Measurements from ENCODE around the gene XPR1. TPM values are rescaled to one million over a fixed set of nuclear protein-coding genes. Genes with fewer than 3 reads are reported as not detected.

Gene XPR1
- total RNA-seq, 3 donors from 2014 or later (not counting 1 experiment from before 2014, with no cell fraction given) = 14.8 to 18.2 (median 16.7) TPM

- Histone ChIP-seq H3K36me3 (ENCODE audit: control insufficient read depth, insufficient read depth, low read length) (no peaks in the 10 kb centered on the region), H3K4me1 (ENCODE audit: control insufficient read depth, insufficient read depth, low read length) (no peaks in the 10 kb centered on the region), H3K4me3 (ENCODE audit: low read length) (no peak overlapping the region), H3K27me3 (ENCODE audit: control insufficient read depth, insufficient read depth, low read length) (no peaks in the 10 kb centered on the region), H3K9me3 (ENCODE audit: control insufficient read depth, insufficient read depth, low read length) (no peaks in the 10 kb centered on the region), H3K27ac (ENCODE audit: low read length) (no peak overlapping the region)
- TF ChIP-seq, protein P1, sequence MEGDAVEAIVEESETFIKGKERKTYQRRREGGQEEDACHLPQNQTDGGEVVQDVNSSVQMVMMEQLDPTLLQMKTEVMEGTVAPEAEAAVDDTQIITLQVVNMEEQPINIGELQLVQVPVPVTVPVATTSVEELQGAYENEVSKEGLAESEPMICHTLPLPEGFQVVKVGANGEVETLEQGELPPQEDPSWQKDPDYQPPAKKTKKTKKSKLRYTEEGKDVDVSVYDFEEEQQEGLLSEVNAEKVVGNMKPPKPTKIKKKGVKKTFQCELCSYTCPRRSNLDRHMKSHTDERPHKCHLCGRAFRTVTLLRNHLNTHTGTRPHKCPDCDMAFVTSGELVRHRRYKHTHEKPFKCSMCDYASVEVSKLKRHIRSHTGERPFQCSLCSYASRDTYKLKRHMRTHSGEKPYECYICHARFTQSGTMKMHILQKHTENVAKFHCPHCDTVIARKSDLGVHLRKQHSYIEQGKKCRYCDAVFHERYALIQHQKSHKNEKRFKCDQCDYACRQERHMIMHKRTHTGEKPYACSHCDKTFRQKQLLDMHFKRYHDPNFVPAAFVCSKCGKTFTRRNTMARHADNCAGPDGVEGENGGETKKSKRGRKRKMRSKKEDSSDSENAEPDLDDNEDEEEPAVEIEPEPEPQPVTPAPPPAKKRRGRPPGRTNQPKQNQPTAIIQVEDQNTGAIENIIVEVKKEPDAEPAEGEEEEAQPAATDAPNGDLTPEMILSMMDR (IDR thresholded peaks at IDR 0.05) = no peak
- peaks cover 13 to 24% of the 10 kb centered on the region in 2 donors for H3K4me1 Mint-ChIP-seq
- H3K27me3 Mint-ChIP-seq (ENCODE audit: low read depth in 2 of 2) = no peaks in the 10 kb centered on the region
- DNase-seq (peak in 1 of 2 donors; percentile 21), ATAC-seq (no peak)
- no peak overlapping the region for H3K4me3 Mint-ChIP-seq
- no peaks in the 10 kb centered on the region for H3K9me3 Mint-ChIP-seq
- H3K36me3 Mint-ChIP-seq = no peaks in the 10 kb centered on the region
- WGBS (ENCODE audit: insufficient coverage) = 92% methylated on average over 1 of the region's 1 CpG
- intact Hi-C loops (cut with micrococcal nuclease) = no loop called here
- H3K27ac Mint-ChIP-seq = no peak overlapping the region
Observed at GRCh38 chr1:180778782-180779398, 147.1 kb downstream of the XPR1 start.

DNA sequence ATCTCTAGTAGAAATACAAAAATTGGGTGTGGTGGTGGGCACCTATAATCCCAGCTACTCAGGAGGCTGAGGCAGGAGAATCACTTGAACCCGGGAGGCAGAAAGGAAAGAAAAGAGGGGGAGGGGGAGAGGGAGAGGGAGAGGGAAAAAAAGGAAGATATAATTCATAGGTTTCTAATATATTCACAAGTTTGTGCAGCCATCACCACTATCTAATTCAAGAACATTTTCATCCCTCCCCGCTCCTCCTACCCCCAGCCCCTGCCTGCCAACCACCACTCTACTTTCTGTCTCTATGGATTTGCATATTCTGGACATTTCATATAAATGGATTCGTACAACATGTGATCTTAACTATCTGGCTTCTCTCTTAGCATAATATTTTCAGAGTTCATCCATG lies 147.8 kb downstream of the XPR1 start:
- no peaks in the 10 kb centered on the region for H3K36me3 Mint-ChIP-seq
- intact Hi-C loops (cut with micrococcal nuclease) = no loop called here

GRCh38 chr1:180781718-180782117 lies 149.9 kb downstream of the XPR1 start:
- Histone ChIP-seq H3K27ac (ENCODE audit: low read length) (no peak overlapping the region), H3K4me3 (ENCODE audit: low read length) (no peak overlapping the region), H3K9me3 (ENCODE audit: control insufficient read depth, insufficient read depth, low read length) (no peaks in the 10 kb centered on the region), H3K27me3 (ENCODE audit: control insufficient read depth, insufficient read depth, low read length) (no peaks in the 10 kb centered on the region), H3K36me3 (ENCODE audit: control insufficient read depth, insufficient read depth, low read length) (no peaks in the 10 kb centered on the region), H3K4me1 (ENCODE audit: control insufficient read depth, insufficient read depth, low read length) (no peaks in the 10 kb centered on the region)
- DNase-seq (no peak), ATAC-seq (no peak)
- intact Hi-C loops (cut with micrococcal nuclease) = no loop called here
- Mint-ChIP-seq H3K4me3 (no peak overlapping the region), H3K27ac (no peak overlapping the region), H3K9me3 (no peaks in the 10 kb centered on the region), H3K27me3 (ENCODE audit: low read depth in 2 of 2) (no peaks in the 10 kb centered on the region), H3K36me3 (no peaks in the 10 kb centered on the region), H3K4me1 (peaks cover 13 to 24% of the 10 kb centered on the region in 2 donors)
- TF ChIP-seq, protein P1 (IDR thresholded peaks at IDR 0.05) = no peak
- WGBS (ENCODE audit: insufficient coverage) = 92% methylated on average over 5 of the region's 6 CpGs

More for the DNA sequence above, 147.8 kb downstream of the XPR1 start:
- ATAC-seq = no peak
- H3K27me3 Mint-ChIP-seq (ENCODE audit: low read depth in 2 of 2) = no peaks in the 10 kb centered on the region
- no peaks in the 10 kb centered on the region for H3K27me3 ChIP-seq (ENCODE audit: control insufficient read depth, insufficient read depth, low read length)
- H3K4me1 ChIP-seq (ENCODE audit: control insufficient read depth, insufficient read depth, low read length) = no peaks in the 10 kb centered on the region
- no peak overlapping the region for H3K4me3 ChIP-seq (ENCODE audit: low read length)
- H3K4me1 Mint-ChIP-seq = peaks cover 13 to 24% of the 10 kb centered on the region in 2 donors
- WGBS (ENCODE audit: insufficient coverage) = 100% methylated on average over 3 of the region's 3 CpGs
- no peaks in the 10 kb centered on the region for H3K9me3 ChIP-seq (ENCODE audit: control insufficient read depth, insufficient read depth, low read length)
- H3K4me3 Mint-ChIP-seq = no peak overlapping the region
- TF ChIP-seq, protein P1 (IDR thresholded peaks at IDR 0.05) = no peak
- H3K9me3 Mint-ChIP-seq = no peaks in the 10 kb centered on the region
- H3K27ac Mint-ChIP-seq = no peak overlapping the region
- H3K36me3 ChIP-seq (ENCODE audit: control insufficient read depth, insufficient read depth, low read length) = no peaks in the 10 kb centered on the region
- H3K27ac ChIP-seq (ENCODE audit: low read length) = no peak overlapping the region
- no peak for DNase-seq

- H3K9me3 Mint-ChIP-seq = no peaks in the 10 kb centered on the region
- no peaks in the 10 kb centered on the region for H3K27me3 Mint-ChIP-seq (ENCODE audit: low read depth in 2 of 2)
- no peaks in the 10 kb centered on the region for H3K27me3 ChIP-seq (ENCODE audit: control insufficient read depth, insufficient read depth, low read length)
- intact Hi-C loops (cut with micrococcal nuclease) = no loop called here
- peaks cover 1% of the 10 kb centered on the region for H3K36me3 ChIP-seq (ENCODE audit: control insufficient read depth, insufficient read depth, low read length)
- H3K4me3 ChIP-seq (ENCODE audit: low read length) = no peak overlapping the region
- ATAC-seq (no peak), DNase-seq (no peak)
- H3K4me1 ChIP-seq (ENCODE audit: control insufficient read depth, insufficient read depth, low read length) = no peaks in the 10 kb centered on the region
- no peak overlapping the region for H3K27ac Mint-ChIP-seq
- TF ChIP-seq, protein P1 (IDR thresholded peaks at IDR 0.05) = no peak
- 95% methylated on average over 2 of the region's 3 CpGs for WGBS (ENCODE audit: insufficient coverage)
- peaks cover 10% of the 10 kb centered on the region for H3K36me3 Mint-ChIP-seq
- H3K4me3 Mint-ChIP-seq = no peak overlapping the region
- H3K27ac ChIP-seq (ENCODE audit: low read length) = no peak overlapping the region
- H3K9me3 ChIP-seq (ENCODE audit: control insufficient read depth, insufficient read depth, low read length) = no peaks in the 10 kb centered on the region
- H3K4me1 Mint-ChIP-seq = peaks cover 5 to 6% of the 10 kb centered on the region in 2 donors
Observed at GRCh38 chr1:180785291-180785690, 153.5 kb downstream of the XPR1 start.

Measured in natural killer cell (primary cell).